GM21526 (cell line): ENCODE results near the gene C12orf56.
"Not testable (repeated sequence)": the region's sequence is repeated elsewhere in the genome, so short reads cannot be mapped to it uniquely, and the experiment has no call there.

Source experiments
- ATAC-seq: cut with Tn5 transposase; IDR thresholded peaks from one replicate; pipeline ENCODE4 v1.9.1; 2021; ENCODE audit warnings: moderate library complexity; ENCODE audit not compliant: unreplicated experiment, low FRiP score

C12orf56 gene

DNA sequence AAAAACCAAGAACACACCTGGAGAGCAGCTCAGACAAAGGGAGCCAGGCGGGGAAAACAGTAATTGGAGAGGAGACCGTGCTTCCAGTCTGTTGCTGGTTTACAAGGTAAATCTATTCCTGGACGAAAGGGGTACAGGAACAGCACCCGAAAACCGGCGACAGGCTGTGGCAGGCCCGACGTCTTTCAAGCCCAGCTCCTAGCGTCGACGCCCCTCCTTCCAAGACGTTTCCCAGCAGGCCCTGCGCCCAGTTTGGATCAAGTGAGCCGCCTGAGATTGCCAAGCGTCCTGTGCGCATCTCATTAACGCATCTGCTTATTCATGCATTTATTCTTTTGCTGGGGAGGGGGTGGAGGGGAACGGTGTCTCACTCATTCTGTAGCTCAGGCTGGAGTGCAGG lies 1.4 kb downstream of the C12orf56 start:
- ATAC-seq, result no peak

DNA sequence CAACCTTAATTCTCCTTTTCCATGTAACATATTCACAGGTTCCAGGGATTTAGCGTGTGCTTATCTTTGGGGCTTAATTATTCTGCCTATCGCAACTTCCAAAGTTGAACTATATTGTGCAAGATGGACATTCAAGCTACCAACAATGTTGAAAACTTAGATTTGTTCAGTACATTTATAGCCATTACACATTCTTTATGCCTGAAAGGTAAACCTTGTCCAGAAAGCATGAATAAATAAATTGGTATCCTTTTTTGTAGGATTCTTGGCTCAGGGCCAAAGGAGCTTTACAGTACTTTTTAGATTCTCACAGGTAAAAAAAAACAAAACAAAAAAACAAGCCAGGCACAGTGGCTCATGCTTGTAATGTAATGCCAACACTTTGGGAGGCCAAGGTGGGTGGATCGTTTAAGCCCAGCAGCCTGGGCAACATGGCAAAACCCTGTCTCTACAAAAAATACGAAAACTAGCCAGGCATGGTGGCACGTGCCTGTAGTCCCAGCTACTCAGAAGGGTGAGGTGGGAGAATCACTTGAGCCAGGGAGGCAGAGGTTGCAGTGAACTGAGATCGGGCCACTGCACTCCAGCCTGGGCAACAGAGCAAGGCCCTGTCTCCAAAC lies 3.3 kb downstream of the C12orf56 start:
- ATAC-seq, result no peak

- ATAC-seq, result no peak
Measured at GRCh38 chr12:64385468-64385867, 5.1 kb downstream of the C12orf56 start.

DNA sequence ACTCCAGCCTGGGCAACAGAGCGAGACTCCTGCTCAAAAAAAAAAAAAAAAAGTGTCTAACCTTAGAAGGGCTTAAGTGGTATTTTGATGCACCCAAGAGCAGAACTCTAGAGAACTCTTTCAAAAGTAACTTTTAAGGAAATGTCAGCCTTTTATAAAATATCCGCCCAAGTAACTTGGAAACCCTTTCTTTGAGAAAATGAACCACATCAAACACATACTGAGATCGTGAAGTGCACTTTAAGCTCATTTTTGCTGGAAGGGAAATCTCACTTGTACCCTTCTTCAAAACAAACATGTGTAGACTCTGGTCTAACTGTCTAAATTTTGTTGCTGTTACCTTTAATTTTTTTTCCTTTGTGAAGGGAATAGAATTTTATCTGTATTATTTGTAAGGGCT lies 5.5 kb downstream of the C12orf56 start:
- ATAC-seq, result no peak

DNA sequence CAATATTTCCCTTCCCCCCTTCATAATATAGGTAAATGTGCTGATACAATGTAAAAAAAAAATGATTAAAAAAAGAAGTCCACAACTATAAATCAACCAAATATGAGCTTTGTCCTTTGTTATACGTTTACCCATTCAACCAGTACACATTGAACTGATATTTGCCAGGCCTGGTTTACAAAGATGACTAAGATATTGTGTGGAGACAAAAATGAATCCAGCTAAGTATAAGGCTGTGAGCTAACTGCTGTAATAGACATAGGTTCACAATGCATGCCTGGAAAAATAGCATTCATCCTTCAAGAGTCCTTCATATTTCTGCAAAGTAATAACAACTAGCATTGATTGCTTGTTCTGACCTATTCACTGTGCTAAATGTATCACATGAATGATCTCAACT lies 6.9 kb downstream of the C12orf56 start:
- no peak for ATAC-seq

GRCh38 chr12:64362721-64363305 lies 27.7 kb downstream of the C12orf56 start:
- no peak for ATAC-seq

- ATAC-seq, result not testable (repeated sequence)
Measured at GRCh38 chr12:64361173-64361572, 29.4 kb downstream of the C12orf56 start.

GRCh38 chr12:64356209-64356608 lies 34.3 kb downstream of the C12orf56 start:
- ATAC-seq, result not testable (repeated sequence)

DNA sequence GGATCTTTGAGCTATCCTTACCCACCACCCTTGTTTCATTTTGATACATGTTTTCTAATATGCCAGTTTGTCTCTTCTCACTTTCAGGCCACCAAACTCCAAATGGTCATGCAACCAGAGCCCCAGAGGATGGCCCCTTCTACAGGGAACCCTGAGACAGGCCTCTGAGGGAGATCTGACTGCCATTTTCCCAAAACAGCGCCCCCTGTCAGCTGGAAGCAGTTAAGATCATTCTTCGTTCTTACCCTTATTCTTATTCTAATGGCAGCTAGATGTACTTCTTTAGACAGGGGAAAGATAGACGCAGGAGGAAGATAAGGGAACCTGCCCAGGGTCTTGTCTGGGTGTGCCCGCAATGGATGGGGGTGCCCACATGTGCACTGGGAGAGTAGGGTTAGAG lies 38.4 kb downstream of the C12orf56 start:
- no peak for ATAC-seq

DNA sequence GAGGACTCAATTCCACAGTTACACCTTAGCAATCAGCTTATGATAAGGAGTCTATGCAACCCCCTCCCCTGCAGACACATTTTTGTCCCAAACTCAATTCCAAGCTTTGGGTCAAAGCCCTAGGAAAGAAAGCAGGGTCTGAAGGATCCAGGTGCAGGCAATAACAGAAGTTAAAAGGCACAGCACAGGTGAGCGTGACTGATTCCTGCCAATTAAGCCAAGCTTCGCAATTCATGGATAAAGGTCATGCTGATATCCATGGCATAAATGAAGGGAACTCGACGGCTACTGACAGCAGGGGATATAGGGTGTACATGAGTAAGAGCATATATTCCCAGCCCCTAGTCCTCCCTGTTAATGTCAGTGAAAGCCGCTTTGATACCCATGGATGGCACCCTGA lies 39.3 kb downstream of the C12orf56 start:
- ATAC-seq, result no peak

DNA sequence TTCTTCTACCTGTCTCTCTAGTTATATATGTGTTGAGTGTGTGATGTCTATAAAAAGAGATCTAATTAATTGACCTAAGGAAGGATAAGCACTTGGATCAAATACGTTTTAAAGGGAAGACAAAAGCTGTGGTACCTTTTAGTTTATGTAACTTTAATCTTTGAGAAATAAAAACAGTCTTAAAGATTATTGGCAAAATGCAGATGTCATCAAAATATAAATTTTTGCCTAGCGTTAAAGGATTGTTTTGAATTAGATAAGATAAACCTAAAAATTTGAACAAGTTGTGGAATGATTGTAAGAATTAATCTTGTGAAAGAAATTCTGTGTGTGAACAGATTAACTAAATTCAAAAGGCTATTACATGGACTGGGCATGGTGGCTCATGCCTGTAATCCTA lies 42.9 kb downstream of the C12orf56 start:
- no peak for ATAC-seq

GRCh38 chr12:64344631-64345030 lies 45.9 kb downstream of the C12orf56 start:
- not testable (repeated sequence) for ATAC-seq

DNA sequence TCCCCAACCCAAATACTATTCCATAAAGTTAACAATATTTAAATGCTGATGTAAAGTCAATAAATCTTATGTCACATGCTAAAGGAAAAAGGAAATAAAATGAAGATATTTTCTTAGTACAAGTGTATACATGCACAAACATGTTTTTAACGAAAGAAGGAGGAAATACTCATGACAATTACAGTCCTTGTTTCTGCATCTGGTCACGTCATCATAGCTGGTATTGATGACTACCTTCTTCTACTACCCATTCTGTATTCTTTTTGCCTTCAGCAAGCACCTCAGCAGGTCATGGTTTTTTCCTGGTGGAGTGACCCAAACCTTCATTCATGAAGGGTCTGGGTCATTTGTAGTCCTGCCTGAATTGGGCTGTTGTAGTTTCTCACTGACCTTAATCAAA lies 50.0 kb downstream of the C12orf56 start:
- not testable (repeated sequence) for ATAC-seq

DNA sequence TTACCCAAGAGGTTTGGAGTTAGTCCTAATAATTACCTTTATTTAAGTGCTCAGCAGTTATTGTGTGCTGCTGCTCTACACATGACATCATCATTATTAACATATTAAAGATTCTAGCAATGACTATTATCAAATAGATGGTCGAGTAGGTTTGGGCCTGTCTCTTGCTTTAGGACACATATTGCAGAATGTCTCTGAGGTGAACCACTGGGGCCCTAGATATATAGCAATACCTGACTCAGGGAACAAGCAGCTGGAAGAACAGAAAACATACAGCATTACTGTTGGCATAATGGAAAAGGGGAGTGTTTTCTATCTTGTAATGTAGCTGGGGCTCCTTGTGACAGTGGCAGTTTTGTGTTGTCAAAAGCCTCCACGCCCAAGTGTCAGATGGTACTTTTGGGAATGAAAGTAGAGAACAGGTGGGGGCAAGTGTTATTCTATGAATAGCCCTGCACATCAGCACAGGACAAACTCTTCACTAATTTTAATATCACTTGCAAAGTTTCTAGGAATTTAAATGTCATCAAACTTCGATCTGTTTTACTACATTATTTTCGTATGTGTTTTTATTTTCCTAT lies 54.6 kb downstream of the C12orf56 start:
- ATAC-seq, result no peak

- no peak for ATAC-seq
Measured at GRCh38 chr12:64332938-64333337, 57.6 kb downstream of the C12orf56 start.

DNA sequence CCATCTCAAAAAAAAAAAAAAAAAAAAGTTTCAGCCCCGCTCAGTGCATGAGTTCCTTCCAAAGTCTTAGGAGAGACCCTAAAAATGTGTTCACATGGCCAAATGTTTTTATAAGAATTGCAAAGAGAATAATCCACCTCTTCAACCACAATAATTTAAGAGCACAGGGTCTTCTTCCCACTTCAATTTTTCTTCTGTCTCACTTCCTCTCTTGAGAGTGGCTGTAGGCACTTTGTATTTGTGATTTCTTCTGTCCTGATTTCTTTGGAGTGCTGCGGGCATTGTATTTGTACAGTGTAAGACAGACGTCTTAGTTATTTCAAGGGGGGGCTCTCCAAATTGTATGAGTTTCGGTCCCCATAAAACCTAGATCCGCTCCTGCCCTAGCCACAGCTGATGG lies 58.3 kb downstream of the C12orf56 start:
- ATAC-seq, result no peak

DNA sequence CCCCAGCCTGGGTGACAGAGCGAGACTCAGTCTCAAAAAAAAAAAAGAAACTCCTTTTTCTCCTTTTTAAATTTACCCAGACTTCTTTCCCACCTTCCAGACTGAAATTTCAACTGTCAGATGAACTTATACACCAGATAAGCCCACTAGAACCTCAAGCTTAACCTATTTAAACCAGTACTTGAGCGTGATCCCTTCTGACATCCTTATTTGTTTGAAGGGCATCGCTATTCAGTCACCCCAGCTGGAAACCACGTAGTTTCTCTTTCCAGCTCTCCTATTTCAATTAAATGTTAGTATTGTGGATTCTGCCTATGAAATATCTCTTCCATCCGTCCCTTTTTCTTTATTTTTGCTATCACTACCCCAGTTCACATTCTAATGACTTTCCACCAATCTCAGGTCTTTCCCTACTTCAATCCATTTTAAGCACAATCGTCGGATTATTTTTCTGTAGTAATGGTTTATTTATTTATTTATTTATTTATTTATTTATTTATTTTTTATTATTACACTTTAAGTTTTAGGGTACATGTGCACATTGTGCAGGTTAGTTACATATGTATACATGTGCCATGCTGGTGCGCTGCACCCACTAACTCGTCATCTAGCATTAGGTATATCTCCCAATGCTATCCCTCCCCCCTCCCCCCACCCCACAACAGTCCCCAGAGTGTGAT lies 61.4 kb downstream of the C12orf56 start:
- ATAC-seq, result not testable (repeated sequence)

DNA sequence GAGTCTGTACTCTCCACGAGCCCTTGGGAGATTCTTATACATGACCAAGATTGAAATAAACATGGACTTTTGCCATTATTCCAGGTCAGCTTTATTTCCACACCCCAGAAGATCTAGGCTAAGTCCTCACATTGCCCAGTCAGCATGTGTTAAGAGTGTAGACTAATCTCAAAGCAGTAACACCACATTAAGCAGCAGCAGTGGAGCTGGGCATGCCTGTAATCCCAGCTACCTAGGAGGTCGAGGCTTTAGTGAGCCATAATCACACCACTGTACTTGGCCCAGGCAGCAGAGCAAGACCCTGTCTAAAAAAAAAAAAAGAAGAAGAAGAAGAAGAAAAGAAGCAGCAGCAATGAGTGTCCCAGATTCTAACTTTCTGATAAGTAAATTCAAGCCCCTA lies 65.5 kb downstream of the C12orf56 start:
- ATAC-seq, result no peak

DNA sequence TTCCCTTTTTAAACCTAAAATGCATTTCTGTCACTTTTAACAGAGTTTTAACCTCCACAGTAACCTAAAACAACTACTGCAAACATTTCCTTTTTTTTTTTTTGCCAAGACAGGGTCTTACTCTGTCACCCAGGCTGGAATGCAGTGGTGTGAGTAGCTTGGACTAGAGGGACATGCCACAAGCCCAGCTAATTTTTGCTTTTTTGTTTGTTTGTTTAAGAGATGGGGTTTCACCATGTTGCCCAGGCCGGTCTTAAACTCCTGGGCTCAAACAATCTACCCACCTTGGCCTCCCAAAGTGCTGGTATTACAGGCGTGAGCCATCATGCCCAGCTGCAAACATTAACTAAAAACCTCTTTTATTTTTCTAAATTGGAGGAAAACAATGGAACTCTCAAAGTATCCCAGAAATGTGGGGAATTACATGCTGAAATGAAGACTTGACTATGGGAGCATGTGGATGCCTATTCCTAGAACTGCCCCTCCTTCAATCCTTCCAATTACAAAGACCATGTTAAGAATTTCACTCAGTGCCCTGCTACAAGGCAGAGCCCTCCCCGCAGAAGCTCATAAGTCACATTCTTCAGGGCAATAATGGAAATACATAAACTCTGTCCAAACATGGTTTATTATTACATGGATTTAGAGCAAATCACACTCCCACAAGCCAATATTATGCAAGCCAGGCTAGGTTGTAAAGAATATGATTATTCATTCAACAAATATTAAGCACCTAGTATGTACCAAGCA lies 66.9 kb downstream of the C12orf56 start:
- ATAC-seq, result no peak

DNA sequence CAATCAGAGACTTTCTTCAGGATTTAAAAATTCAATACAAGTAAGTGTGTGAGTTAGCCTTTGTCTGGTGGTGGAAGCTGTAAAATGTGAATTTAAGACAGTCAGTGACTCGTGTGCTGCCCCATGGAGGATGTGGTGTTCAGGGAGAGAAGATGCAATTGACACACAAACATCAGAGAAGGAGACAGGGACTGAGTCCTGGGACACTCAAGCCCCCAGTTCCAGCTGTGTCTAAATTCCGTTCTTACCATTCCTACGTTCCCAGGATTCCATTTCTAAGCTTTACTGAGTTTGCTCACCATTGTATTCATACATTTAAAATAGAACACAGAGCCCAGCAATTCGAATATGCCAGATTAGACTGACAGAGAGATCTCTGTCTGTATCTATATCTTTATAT lies 67.6 kb downstream of the C12orf56 start:
- no peak for ATAC-seq

GRCh38 chr12:64320611-64321010 lies 69.9 kb downstream of the C12orf56 start:
- ATAC-seq, result no peak
